GM23248 (cell line): Measurements from ENCODE around the gene NPHS2.

Experiments
- EZH2 ChIP-seq: fragments of 200-600 bp; sonication (generic); IDR thresholded peaks from 2 replicates; pipeline ENCODE4 v1.6.1; 2018; ENCODE audit warnings: antibody characterized with exemption, mild to moderate bottlenecking; ENCODE audit not compliant: insufficient read depth, poor library complexity, severe bottlenecking
- EZH2phosphoT487 ChIP-seq: fragments of 200-600 bp; sonication (generic); IDR thresholded peaks from 2 replicates; pipeline ENCODE4 v1.6.1; 2018; ENCODE audit warnings: antibody characterized with exemption, moderate library complexity, mild to moderate bottlenecking, low read depth; ENCODE audit not compliant: insufficient read depth

DNA sequence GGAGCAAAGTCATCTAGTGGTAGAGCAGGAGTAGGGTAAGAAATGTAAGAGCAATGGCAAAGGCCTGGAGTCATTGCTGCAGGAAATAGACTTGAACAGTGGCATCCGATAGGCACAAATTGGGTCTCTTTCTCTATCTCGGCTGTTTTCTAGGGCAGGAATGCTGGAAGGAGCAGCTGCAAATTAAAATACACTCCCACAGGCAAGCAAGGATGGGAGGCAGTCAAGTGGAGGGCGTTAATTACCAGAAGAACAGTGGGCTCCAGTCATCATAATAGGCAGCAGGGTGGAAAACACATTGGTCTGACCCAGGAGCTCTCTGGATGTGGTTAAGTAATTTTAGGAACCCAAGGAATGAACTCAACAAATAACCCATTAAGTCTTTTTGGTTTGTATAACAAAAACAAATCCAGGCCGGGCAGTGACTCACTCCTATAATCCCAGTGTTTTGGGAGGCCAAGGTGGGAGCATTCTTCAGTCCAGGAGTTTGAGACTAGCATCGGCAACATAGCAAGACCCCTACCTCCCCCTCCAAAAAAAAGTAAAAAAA lies 8.1 kb upstream of the NPHS2 start:
- TF ChIP-seq EZH2 = no peak
- no peak for TF ChIP-seq EZH2phosphoT487
